Activated CD8-positive, alpha-beta memory T cell treated with anti-CD3 and anti-CD28 coated beads for 48 hours (primary cell): ENCODE measurements around the gene DPPA5.
"Not testable (repeated sequence)": the region's sequence is repeated elsewhere in the genome, so short reads cannot be mapped to it uniquely, and the experiment has no call there.

Experiments
- DNase-seq, 3 experiments: peaks; one replicate each; pipeline ENCODE4 v3.0.0-alpha.2; 2020; ENCODE audit warnings: low read depth in 2 of 3, low spot score in 2 of 3

The DPPA5 gene

GRCh38 chr6:73303773-73304172 lies 50.3 kb downstream of the DPPA5 start:
- DNase-seq: not testable (repeated sequence)
